ENCODE results near the gene FSIP2. TPM values are rescaled to one million over a fixed set of nuclear protein-coding genes. Genes with fewer than 3 reads are reported as not detected.

FSIP2 gene
- polyA plus RNA-seq, 1 donor from 2014 or later, result not detected

- no peak overlapping the region for H3K27ac Mint-ChIP-seq
- no peaks in the 10 kb centered on the region for H3K4me1 Mint-ChIP-seq
- H3K36me3 Mint-ChIP-seq, result peaks cover 5% of the 10 kb centered on the region
- no peak overlapping the region for H3K4me3 Mint-ChIP-seq
- H3K9me3 Mint-ChIP-seq, result peaks cover 0 to 3% (median 0%) of the 10 kb centered on the region in 3 donors
- H3K27me3 Mint-ChIP-seq, result no peaks in the 10 kb centered on the region
Observed at GRCh38 chr2:185787227-185788145, 48.9 kb downstream of the FSIP2 start.

- H3K27ac Mint-ChIP-seq, result no peak overlapping the region
- H3K4me1 Mint-ChIP-seq, result no peaks in the 10 kb centered on the region
- H3K4me3 Mint-ChIP-seq, result no peak overlapping the region
- H3K36me3 Mint-ChIP-seq, result peaks cover 5% of the 10 kb centered on the region
- peaks cover 0 to 2% (median 0%) of the 10 kb centered on the region in 3 donors for H3K9me3 Mint-ChIP-seq
- H3K27me3 Mint-ChIP-seq, result no peaks in the 10 kb centered on the region
Observed at GRCh38 chr2:185790361-185790760, 51.8 kb downstream of the FSIP2 start.

GRCh38 chr2:185793532-185794345 is 55.1 kb downstream of the FSIP2 start:
- peaks cover 0 to 6% (median 2%) of the 10 kb centered on the region in 3 donors for H3K9me3 Mint-ChIP-seq
- no peaks in the 10 kb centered on the region for H3K4me1 Mint-ChIP-seq
- no peaks in the 10 kb centered on the region for H3K27me3 Mint-ChIP-seq
- peaks cover 5% of the 10 kb centered on the region for H3K36me3 Mint-ChIP-seq
- no peak overlapping the region for H3K27ac Mint-ChIP-seq
- H3K4me3 Mint-ChIP-seq, result no peak overlapping the region

GRCh38 chr2:185796758-185797157 is 58.2 kb downstream of the FSIP2 start:
- peaks cover 3% of the 10 kb centered on the region for H3K36me3 Mint-ChIP-seq
- H3K9me3 Mint-ChIP-seq, result peaks cover 0 to 6% (median 2%) of the 10 kb centered on the region in 3 donors
- H3K27ac Mint-ChIP-seq, result no peak overlapping the region
- no peak overlapping the region for H3K4me3 Mint-ChIP-seq
- H3K27me3 Mint-ChIP-seq, result no peaks in the 10 kb centered on the region
- no peaks in the 10 kb centered on the region for H3K4me1 Mint-ChIP-seq

- H3K4me1 Mint-ChIP-seq, result no peaks in the 10 kb centered on the region
- no peaks in the 10 kb centered on the region for H3K27me3 Mint-ChIP-seq
- peaks cover 2% of the 10 kb centered on the region for H3K36me3 Mint-ChIP-seq
- no peak overlapping the region for H3K27ac Mint-ChIP-seq
- H3K9me3 Mint-ChIP-seq, result peaks cover 0 to 3% (median 0%) of the 10 kb centered on the region in 3 donors
- H3K4me3 Mint-ChIP-seq, result no peak overlapping the region
Observed at GRCh38 chr2:185802926-185803325, 64.3 kb downstream of the FSIP2 start.

DNA sequence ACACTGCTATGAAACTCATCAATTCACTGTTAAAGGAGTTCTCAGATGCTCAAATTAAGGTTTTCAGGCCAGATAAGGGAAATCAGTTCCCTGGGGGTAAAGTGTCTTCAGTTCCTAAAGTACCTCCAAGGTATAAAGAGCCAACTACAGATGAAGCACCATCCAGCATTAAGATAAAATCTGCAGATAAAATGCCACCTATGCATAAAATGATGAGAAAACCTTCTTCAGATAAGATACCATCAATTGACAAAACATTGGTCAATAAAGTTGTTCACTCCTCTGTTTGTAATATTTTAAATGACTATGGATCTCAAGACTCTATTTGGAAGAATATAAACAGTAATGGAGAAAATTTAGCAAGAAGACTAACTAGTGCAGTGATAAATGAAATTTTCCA is 68.2 kb downstream of the FSIP2 start:
- no peak overlapping the region for H3K27ac Mint-ChIP-seq
- H3K36me3 Mint-ChIP-seq, result peaks cover 2% of the 10 kb centered on the region
- H3K27me3 Mint-ChIP-seq, result no peaks in the 10 kb centered on the region
- no peaks in the 10 kb centered on the region for H3K9me3 Mint-ChIP-seq
- H3K4me1 Mint-ChIP-seq, result no peaks in the 10 kb centered on the region
- H3K4me3 Mint-ChIP-seq, result no peak overlapping the region

DNA sequence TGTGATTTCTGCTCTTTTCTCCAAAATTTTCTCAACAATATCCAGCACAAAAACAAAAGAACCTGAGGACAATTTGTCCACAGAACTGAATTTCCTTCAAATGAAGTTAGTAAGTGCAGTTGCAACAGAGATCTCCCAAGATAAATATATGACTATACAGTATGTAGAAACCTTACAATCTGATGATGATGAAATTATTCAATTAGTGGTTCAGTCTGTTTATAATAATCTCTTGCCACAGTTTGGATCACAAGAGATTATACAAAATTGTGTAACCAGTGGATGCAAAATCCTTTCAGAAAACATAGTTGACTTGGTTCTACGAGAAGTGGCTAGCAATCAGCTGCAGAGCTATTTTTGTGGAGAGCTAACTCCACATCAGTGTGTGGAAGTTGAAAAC is 68.7 kb downstream of the FSIP2 start:
- no peaks in the 10 kb centered on the region for H3K9me3 Mint-ChIP-seq
- no peaks in the 10 kb centered on the region for H3K27me3 Mint-ChIP-seq
- H3K4me1 Mint-ChIP-seq, result no peaks in the 10 kb centered on the region
- H3K4me3 Mint-ChIP-seq, result no peak overlapping the region
- H3K36me3 Mint-ChIP-seq, result peaks cover 2% of the 10 kb centered on the region
- no peak overlapping the region for H3K27ac Mint-ChIP-seq

DNA sequence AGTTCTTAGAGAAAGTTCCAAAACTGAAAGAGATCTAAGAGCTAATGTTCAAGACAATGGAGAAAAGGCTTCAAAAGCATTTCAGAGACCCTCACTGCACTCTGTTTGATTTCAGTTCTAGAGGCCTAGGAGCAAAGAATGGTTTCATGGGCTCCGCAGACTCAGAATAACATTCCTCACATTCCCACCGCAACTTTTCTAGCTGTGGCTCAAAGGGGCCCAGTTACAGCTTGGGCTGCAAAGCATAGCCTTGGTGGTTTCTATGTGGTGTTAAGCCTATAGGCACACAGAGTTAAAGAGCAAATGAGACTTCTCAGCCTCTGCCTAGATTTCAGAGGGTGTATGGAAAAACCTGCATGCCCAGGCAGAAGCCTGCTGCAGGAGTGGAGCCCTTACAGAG is 73.0 kb downstream of the FSIP2 start:
- Mint-ChIP-seq H3K4me1 (no peaks in the 10 kb centered on the region), H3K4me3 (no peak overlapping the region), H3K27ac (no peak overlapping the region), H3K36me3 (no peaks in the 10 kb centered on the region), H3K9me3 (peaks cover 0 to 6% (median 0%) of the 10 kb centered on the region in 3 donors), H3K27me3 (no peaks in the 10 kb centered on the region)

- Mint-ChIP-seq H3K4me3 (no peak overlapping the region), H3K27me3 (no peaks in the 10 kb centered on the region), H3K27ac (no peak overlapping the region), H3K36me3 (no peaks in the 10 kb centered on the region), H3K4me1 (no peaks in the 10 kb centered on the region), H3K9me3 (peaks cover 0 to 15% (median 11%) of the 10 kb centered on the region in 3 donors)
Observed at GRCh38 chr2:185813707-185814106, 75.1 kb downstream of the FSIP2 start.

GRCh38 chr2:185817991-185818390 is 79.4 kb downstream of the FSIP2 start:
- Mint-ChIP-seq H3K4me1 (no peaks in the 10 kb centered on the region), H3K27me3 (no peaks in the 10 kb centered on the region), H3K4me3 (no peak overlapping the region), H3K9me3 (peaks cover 0 to 23% (median 13%) of the 10 kb centered on the region in 3 donors), H3K36me3 (no peaks in the 10 kb centered on the region), H3K27ac (no peak overlapping the region)

DNA sequence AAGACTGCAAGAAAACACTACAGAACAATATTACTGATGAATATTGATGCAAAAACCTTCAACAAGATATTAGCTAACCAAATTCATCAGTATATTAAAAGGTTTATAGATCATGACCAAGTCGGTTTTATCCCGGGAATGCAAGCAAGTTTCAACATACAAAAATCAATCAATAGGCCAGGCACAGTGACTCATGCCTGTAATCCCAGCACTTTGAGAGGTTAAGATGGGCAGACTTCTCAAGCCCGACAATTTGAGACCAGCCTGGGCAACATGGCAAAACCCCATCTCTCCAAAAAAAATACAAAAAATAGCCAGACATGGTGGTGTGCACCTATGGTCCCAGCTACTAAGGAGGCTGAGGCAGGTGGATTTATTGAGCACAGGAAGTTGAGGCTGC is 82.9 kb downstream of the FSIP2 start:
- H3K27me3 Mint-ChIP-seq, result no peaks in the 10 kb centered on the region
- H3K27ac Mint-ChIP-seq, result no peak overlapping the region
- H3K36me3 Mint-ChIP-seq, result no peaks in the 10 kb centered on the region
- peaks cover 0 to 30% (median 10%) of the 10 kb centered on the region in 3 donors for H3K9me3 Mint-ChIP-seq
- no peaks in the 10 kb centered on the region for H3K4me1 Mint-ChIP-seq
- no peak overlapping the region for H3K4me3 Mint-ChIP-seq

DNA sequence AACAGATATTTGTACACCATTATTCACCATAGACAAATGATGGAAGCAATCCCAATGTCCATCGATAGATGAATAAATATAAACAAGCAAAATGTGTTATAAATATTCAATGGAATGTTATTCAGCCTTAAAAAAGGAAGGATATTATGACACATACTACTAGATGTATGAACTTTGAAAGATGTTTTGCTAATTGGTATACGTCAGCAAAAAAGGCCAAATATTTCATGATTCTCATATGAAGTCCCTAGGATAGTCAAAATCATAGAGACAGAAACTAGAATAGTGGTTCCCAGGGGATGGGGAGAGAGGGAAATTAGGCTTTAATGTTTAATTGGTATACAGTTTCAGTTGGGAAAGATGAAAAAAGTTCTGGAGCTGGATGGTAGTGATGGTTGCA is 85.2 kb downstream of the FSIP2 start:
- no peaks in the 10 kb centered on the region for H3K4me1 Mint-ChIP-seq
- H3K36me3 Mint-ChIP-seq, result no peaks in the 10 kb centered on the region
- no peaks in the 10 kb centered on the region for H3K27me3 Mint-ChIP-seq
- no peak overlapping the region for H3K27ac Mint-ChIP-seq
- H3K9me3 Mint-ChIP-seq, result peaks cover 0 to 15% (median 4%) of the 10 kb centered on the region in 3 donors
- H3K4me3 Mint-ChIP-seq, result no peak overlapping the region

DNA sequence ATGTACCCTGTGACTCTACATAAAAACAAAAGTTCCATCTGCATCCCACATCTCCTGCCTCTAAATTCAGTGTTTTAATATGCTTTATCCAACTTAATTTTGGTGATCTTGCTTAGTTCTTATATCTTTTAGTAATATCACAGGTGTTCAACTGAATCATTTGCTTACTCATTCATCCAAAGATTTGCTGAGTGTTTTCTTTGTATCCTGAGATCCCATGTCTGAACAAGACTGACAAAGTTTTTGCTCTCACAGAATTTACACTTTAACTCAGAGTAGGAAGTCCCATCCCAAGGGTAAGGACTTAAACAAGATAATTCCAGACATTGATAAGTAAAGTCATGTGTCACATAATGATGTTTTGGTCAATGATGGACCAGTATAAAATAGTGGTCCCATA is 87.0 kb downstream of the FSIP2 start:
- Mint-ChIP-seq H3K27ac (no peak overlapping the region), H3K4me3 (no peak overlapping the region), H3K4me1 (peaks cover 0 to 2% (median 0%) of the 10 kb centered on the region in 3 donors), H3K27me3 (no peaks in the 10 kb centered on the region), H3K36me3 (no peaks in the 10 kb centered on the region), H3K9me3 (peaks cover 0 to 8% (median 2%) of the 10 kb centered on the region in 3 donors)

DNA sequence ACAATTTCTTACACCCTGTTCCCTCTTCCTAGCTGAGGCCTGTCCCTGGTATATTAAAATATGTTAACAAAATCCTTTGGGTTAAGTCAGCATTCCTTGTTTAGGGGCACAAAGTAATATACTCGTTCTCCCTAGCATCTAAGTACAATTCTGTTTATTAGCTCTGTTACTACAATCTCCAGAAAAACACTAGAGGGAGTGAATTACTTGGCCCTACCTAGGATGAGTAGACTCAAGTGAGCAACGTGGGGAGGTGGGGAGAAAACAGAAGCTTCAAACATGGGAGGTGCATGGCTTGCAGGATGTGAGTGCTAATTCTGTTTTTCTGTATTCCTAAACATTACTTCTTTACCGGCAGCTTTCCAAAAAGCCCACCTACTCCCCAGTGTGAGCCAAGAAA is 89.7 kb downstream of the FSIP2 start:
- peaks cover 0 to 6% (median 1%) of the 10 kb centered on the region in 3 donors for H3K9me3 Mint-ChIP-seq
- H3K27ac Mint-ChIP-seq, result no peak overlapping the region
- H3K4me3 Mint-ChIP-seq, result no peak overlapping the region
- peaks cover 0 to 2% (median 0%) of the 10 kb centered on the region in 3 donors for H3K4me1 Mint-ChIP-seq
- no peaks in the 10 kb centered on the region for H3K27me3 Mint-ChIP-seq
- H3K36me3 Mint-ChIP-seq, result peaks cover 2% of the 10 kb centered on the region

DNA sequence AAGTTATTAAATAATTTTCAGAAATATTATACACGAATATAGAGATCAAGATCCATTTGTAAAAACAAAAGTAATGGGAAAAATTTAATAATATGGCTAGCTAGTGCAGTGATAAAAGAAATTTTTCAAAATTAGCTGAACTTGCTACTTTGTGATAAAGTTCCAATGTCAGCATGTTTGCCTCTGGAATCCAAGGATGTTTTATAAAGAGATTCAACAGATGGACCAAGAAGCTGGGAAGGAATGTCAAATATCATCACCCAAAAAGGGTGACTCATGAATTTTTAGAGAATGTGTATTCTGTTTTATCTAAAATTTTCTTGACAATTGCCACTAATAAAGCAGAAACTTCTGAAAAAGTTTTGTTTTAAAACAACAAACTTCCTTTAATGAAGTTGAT is 95.3 kb downstream of the FSIP2 start:
- Mint-ChIP-seq H3K27ac (no peak overlapping the region), H3K4me1 (peaks cover 0 to 2% (median 0%) of the 10 kb centered on the region in 3 donors), H3K36me3 (peaks cover 3% of the 10 kb centered on the region), H3K27me3 (no peaks in the 10 kb centered on the region), H3K4me3 (no peak overlapping the region), H3K9me3 (peaks cover 2 to 16% (median 8%) of the 10 kb centered on the region in 3 donors)
